ENCODE data around the gene AKAP8L.

DNA sequence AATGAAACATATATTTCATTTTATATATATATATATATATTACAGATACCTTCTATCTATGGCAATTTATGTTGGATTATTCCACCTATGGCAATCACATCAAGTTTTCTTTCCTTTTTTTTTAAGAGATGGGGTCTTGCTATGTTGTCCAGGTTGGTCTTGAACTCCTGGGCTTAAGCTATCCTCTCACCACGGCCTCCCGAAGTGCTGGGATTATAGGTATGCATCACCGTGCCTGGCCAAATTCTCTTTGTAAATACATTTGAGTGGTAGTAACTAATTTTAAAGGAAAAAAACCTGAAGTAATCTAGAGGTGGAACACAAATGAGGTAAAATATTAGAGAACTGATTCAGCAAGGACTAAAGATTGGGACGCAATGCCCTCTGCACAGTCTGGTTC, 64.9 kb downstream of the AKAP8L start:
- TF ChIP-seq, protein P1, sequence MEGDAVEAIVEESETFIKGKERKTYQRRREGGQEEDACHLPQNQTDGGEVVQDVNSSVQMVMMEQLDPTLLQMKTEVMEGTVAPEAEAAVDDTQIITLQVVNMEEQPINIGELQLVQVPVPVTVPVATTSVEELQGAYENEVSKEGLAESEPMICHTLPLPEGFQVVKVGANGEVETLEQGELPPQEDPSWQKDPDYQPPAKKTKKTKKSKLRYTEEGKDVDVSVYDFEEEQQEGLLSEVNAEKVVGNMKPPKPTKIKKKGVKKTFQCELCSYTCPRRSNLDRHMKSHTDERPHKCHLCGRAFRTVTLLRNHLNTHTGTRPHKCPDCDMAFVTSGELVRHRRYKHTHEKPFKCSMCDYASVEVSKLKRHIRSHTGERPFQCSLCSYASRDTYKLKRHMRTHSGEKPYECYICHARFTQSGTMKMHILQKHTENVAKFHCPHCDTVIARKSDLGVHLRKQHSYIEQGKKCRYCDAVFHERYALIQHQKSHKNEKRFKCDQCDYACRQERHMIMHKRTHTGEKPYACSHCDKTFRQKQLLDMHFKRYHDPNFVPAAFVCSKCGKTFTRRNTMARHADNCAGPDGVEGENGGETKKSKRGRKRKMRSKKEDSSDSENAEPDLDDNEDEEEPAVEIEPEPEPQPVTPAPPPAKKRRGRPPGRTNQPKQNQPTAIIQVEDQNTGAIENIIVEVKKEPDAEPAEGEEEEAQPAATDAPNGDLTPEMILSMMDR (IDR thresholded peaks at IDR 0.05 in 8 of 11, conservative IDR thresholded peaks at IDR 0.05 in 3 of 11) = no peak
- no peak for TF ChIP-seq POLR2AphosphoS5 (IDR thresholded peaks at IDR 0.05)

Data from spleen (tissue), 7 donors.